ENCODE results near the gene ECI1. TPM values are rescaled to one million over a fixed set of nuclear protein-coding genes. Genes with fewer than 3 reads are reported as not detected.

ECI1 gene
- total and polyA plus RNA-seq, 2 of the 13 experiments (the other 11 are each of a cell fraction or from before 2014, with no cell fraction given): 82.0 to 102 TPM

DNA sequence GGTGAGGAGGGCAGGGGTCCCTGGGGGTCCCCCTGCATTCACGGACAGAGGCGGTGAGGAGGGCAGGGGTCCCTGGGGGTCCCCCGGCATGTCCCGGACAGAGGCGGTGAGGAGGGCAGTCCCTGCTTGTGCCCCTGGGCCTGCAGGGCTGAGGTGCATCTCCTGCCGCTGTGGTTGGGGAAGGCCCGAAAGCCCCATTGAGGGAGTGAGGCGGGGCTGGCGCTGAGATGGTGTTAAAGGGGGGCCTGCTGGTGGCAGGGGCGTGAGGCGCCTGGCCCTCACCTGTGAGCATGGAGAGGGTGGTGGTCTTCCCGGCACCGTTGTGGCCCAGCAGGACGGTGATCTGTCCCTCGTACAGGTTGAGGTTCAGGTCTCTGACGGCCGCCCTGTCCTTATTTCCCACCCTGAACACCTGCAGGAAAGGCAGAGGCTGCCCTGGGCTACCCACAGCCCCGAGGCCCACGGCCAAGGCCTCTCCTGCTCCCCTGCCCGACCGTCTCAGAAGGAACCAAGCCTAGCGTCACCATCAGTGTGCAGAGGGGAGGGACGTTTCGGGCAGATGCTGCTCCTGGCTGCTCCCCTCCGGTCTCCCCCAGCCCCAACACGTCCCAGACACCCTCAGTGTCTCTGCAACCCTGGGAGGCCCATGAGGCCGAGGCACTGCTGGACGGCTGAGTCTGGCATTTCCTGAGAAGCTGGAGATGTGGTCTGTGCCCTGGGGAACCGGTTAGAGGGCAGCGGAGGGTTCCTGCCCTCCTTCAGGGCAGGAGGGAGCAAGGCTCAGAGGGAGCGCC lies 47.9 kb upstream of the ECI1 start (continued):
- TF ChIP-seq, protein P1, sequence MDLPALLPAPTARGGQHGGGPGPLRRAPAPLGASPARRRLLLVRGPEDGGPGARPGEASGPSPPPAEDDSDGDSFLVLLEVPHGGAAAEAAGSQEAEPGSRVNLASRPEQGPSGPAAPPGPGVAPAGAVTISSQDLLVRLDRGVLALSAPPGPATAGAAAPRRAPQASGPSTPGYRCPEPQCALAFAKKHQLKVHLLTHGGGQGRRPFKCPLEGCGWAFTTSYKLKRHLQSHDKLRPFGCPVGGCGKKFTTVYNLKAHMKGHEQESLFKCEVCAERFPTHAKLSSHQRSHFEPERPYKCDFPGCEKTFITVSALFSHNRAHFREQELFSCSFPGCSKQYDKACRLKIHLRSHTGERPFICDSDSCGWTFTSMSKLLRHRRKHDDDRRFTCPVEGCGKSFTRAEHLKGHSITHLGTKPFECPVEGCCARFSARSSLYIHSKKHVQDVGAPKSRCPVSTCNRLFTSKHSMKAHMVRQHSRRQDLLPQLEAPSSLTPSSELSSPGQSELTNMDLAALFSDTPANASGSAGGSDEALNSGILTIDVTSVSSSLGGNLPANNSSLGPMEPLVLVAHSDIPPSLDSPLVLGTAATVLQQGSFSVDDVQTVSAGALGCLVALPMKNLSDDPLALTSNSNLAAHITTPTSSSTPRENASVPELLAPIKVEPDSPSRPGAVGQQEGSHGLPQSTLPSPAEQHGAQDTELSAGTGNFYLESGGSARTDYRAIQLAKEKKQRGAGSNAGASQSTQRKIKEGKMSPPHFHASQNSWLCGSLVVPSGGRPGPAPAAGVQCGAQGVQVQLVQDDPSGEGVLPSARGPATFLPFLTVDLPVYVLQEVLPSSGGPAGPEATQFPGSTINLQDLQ (CRISPR knock-in tag; IDR thresholded peaks at IDR 0.05): no peak
- TF ChIP-seq, protein P2, sequence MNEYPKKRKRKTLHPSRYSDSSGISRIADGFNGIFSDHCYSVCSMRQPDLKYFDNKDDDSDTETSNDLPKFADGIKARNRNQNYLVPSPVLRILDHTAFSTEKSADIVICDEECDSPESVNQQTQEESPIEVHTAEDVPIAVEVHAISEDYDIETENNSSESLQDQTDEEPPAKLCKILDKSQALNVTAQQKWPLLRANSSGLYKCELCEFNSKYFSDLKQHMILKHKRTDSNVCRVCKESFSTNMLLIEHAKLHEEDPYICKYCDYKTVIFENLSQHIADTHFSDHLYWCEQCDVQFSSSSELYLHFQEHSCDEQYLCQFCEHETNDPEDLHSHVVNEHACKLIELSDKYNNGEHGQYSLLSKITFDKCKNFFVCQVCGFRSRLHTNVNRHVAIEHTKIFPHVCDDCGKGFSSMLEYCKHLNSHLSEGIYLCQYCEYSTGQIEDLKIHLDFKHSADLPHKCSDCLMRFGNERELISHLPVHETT (CRISPR knock-in tag; conservative IDR thresholded peaks at IDR 0.05): no peak
- TF ChIP-seq, protein P3, sequence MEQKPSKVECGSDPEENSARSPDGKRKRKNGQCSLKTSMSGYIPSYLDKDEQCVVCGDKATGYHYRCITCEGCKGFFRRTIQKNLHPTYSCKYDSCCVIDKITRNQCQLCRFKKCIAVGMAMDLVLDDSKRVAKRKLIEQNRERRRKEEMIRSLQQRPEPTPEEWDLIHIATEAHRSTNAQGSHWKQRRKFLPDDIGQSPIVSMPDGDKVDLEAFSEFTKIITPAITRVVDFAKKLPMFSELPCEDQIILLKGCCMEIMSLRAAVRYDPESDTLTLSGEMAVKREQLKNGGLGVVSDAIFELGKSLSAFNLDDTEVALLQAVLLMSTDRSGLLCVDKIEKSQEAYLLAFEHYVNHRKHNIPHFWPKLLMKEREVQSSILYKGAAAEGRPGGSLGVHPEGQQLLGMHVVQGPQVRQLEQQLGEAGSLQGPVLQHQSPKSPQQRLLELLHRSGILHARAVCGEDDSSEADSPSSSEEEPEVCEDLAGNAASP (CRISPR knock-in tag; IDR thresholded peaks at IDR 0.05; ENCODE audit: borderline replicate concordance): no peak
- TF ChIP-seq, protein P4, sequence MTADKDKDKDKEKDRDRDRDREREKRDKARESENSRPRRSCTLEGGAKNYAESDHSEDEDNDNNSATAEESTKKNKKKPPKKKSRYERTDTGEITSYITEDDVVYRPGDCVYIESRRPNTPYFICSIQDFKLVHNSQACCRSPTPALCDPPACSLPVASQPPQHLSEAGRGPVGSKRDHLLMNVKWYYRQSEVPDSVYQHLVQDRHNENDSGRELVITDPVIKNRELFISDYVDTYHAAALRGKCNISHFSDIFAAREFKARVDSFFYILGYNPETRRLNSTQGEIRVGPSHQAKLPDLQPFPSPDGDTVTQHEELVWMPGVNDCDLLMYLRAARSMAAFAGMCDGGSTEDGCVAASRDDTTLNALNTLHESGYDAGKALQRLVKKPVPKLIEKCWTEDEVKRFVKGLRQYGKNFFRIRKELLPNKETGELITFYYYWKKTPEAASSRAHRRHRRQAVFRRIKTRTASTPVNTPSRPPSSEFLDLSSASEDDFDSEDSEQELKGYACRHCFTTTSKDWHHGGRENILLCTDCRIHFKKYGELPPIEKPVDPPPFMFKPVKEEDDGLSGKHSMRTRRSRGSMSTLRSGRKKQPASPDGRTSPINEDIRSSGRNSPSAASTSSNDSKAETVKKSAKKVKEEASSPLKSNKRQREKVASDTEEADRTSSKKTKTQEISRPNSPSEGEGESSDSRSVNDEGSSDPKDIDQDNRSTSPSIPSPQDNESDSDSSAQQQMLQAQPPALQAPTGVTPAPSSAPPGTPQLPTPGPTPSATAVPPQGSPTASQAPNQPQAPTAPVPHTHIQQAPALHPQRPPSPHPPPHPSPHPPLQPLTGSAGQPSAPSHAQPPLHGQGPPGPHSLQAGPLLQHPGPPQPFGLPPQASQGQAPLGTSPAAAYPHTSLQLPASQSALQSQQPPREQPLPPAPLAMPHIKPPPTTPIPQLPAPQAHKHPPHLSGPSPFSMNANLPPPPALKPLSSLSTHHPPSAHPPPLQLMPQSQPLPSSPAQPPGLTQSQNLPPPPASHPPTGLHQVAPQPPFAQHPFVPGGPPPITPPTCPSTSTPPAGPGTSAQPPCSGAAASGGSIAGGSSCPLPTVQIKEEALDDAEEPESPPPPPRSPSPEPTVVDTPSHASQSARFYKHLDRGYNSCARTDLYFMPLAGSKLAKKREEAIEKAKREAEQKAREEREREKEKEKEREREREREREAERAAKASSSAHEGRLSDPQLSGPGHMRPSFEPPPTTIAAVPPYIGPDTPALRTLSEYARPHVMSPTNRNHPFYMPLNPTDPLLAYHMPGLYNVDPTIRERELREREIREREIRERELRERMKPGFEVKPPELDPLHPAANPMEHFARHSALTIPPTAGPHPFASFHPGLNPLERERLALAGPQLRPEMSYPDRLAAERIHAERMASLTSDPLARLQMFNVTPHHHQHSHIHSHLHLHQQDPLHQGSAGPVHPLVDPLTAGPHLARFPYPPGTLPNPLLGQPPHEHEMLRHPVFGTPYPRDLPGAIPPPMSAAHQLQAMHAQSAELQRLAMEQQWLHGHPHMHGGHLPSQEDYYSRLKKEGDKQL (CRISPR knock-in tag; IDR thresholded peaks at IDR 0.05; ENCODE audit: low read depth): no peak
- TF ChIP-seq ZNF552 (CRISPR knock-in tag; IDR thresholded peaks at IDR 0.05; ENCODE audit: borderline replicate concordance) (no peak), ZNF549 (CRISPR knock-in tag; IDR thresholded peaks at IDR 0.05) (no peak)

All from HepG2 (cell line).